Measurements from ENCODE around the gene MILR1. TPM values are rescaled to one million over a fixed set of nuclear protein-coding genes. Genes with fewer than 3 reads are reported as not detected.

The MILR1 gene
- polyA plus RNA-seq (2011; rRNA removed) (12.2 and 12.8 TPM in 2 replicates), polyA plus RNA-seq (2017; fragmentation: RNase III; extraction: RNeasy Plus Mini Kit Qiagen cat#74134 plus additional on column Dnase treatment) (1.6 to 3.0 TPM (median 2.3 TPM) in 3 replicates), polyA minus RNA-seq (2011; rRNA and poly(A)+ RNA removed) (8.4 and 10.9 TPM in 2 replicates)
- polyA plus RNA-seq (2012; cell fraction: cytosol; rRNA removed): 1.3 TPM in 2 replicates
- 0.41 and 1.1 TPM in 2 replicates for polyA plus RNA-seq (2012; cell fraction: nucleus; rRNA removed)

DNA sequence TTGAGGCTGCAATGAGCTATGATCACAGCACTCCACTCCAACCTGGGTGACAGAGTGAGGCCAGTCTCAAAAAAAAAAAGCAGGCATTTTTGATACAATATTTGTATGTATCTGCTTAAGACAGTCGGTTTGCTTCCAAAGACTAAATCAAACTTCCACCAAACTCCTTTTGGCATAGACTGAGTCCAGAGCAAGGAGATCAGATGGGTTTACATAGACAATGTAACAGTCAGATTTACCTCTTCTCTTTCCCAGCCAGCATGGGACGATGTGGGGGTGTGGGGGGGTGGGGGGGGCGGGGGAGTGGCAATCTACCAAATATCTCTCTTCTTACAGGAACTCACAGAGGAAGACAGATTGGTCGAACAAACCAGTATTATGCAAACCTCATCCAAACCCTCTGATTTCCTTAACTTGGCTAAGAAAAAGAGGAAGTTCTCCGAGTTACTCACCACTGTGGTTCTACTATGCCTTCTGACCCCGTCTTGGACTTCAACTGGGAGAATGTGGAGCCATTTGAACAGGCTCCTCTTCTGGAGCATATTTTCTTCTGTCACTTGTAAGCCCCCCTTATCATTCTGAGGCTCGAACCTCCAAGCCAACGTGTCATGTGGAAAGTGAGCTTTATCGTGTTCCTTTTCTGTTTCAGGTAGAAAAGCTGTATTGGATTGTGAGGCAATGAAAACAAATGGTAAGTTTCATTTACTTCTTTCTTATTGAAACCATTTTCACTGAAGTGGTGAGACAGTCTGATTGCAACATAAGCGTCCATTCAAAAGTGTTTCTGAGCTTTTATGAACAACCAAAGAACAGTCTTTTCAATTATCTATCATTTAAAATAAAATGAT is at the start of gene MILR1:
Gene MILR1 (plus strand): TSS at position 451 of the 848 bp plus-strand sequence. CDS start 54 bp downstream, at position 505.
- no peaks in the 10 kb centered on the region for H3K9me3 ChIP-seq
- TF ChIP-seq RNF2 (IDR thresholded peaks at IDR 0.05; ENCODE audit: borderline replicate concordance, low read depth): no peak
- peak; percentile 41; the same call in 1 of the 2 replicates for TF ChIP-seq FOSL2 (IDR thresholded peaks at IDR 0.05)
- peak; percentile 78 for TF ChIP-seq FOSL2 (CRISPR knock-in tag; IDR thresholded peaks at IDR 0.05)
- TF ChIP-seq CEBPB (IDR thresholded peaks at IDR 0.05): peak; percentile 22 to 31; a peak in 1 of 4 replicates
- DNase-seq (ENCODE audit: low read depth in 1 of 2, low spot score in 1 of 2): peak; percentile 56 to 75
- peak; percentile 91 to 96 for ATAC-seq
- no peak within 1 kb of the TSS for H3K4me3 ChIP-seq
- peaks cover 17% of the 10 kb centered on the region for H3K4me1 ChIP-seq
- CTCF ChIA-PET: interaction anchor here (0.6 to 7.6 kb wide), 8 partner anchors 11 to 691 kb away, joined by 3 to 54 read pairs (median 4); no protein-coding TSS in a partner anchor
- POLR2A ChIA-PET: interaction anchor here (1.0 kb wide), 1 partner anchor 57 kb away, joined by 3 read pairs; the partner anchor contains the start of genes CEP95 and DDX5
- peak within 1 kb of the TSS; percentile 12 to 66 for H3K27ac ChIP-seq
- no peak for FAIRE-seq
- H3K4me2 ChIP-seq: peak within 1 kb of the TSS; percentile 48
- WGBS (ENCODE audit: missing lambda C conversion rate): 35% methylated on average over 10 of the region's 10 CpGs

GRCh38 chr17:64399767-64400156 is 49.2 kb upstream of the MILR1 start:
- no peak for ATAC-seq
- H3K27ac ChIP-seq: no peak overlapping the region
- WGBS (ENCODE audit: missing lambda C conversion rate): 90% methylated on average over 1 of the region's 1 CpG
- no peak for FAIRE-seq
- peaks cover 15% of the 10 kb centered on the region for H3K4me1 ChIP-seq
- ChIA-PET POLR2A (interaction anchor here (1.1 kb wide), 1 partner anchor 106 kb away, joined by 4 read pairs; no protein-coding TSS in a partner anchor), CTCF (interaction anchor here (1.2 to 3.3 kb wide), 4 partner anchors 13 to 78 kb away, joined by 4 to 17 read pairs (median 9); no protein-coding TSS in a partner anchor)
- H3K4me2 ChIP-seq: no peak overlapping the region
- TF ChIP-seq, protein P1, sequence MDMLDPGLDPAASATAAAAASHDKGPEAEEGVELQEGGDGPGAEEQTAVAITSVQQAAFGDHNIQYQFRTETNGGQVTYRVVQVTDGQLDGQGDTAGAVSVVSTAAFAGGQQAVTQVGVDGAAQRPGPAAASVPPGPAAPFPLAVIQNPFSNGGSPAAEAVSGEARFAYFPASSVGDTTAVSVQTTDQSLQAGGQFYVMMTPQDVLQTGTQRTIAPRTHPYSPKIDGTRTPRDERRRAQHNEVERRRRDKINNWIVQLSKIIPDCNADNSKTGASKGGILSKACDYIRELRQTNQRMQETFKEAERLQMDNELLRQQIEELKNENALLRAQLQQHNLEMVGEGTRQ (IDR thresholded peaks at IDR 0.05): no peak
- TF ChIP-seq, protein P2, sequence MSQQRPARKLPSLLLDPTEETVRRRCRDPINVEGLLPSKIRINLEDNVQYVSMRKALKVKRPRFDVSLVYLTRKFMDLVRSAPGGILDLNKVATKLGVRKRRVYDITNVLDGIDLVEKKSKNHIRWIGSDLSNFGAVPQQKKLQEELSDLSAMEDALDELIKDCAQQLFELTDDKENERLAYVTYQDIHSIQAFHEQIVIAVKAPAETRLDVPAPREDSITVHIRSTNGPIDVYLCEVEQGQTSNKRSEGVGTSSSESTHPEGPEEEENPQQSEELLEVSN (IDR thresholded peaks at IDR 0.05; ENCODE audit: borderline replicate concordance, low read depth): no peak
- TF ChIP-seq, protein P3, sequence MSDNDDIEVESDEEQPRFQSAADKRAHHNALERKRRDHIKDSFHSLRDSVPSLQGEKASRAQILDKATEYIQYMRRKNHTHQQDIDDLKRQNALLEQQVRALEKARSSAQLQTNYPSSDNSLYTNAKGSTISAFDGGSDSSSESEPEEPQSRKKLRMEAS (IDR thresholded peaks at IDR 0.05): no peak
- TF ChIP-seq MAFK (IDR thresholded peaks at IDR 0.05; ENCODE audit: partially characterized antibody): no peak
- no peaks in the 10 kb centered on the region for H3K9me3 ChIP-seq
- H3K4me3 ChIP-seq: no peak overlapping the region
- DNase-seq (ENCODE audit: low read depth in 1 of 2, low spot score in 1 of 2): no peak

DNA sequence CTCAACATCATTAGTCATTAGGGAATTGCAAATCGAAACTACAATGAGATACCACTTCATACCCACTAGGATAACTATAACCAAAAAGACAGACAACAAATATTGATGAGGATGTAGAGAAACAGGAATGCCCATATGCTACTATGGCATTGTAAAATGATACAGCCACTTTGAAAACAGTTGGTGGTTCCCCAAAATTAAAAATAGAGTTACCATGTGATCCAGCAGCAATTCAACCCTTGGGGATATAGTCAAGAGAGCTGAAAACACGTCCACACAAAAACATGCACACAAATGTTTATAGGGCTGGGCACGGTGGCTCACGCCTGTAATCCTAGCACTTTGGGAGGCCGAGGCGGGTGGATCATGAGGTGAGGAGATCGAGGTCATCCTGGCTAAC is 48.3 kb upstream of the MILR1 start:
- DNase-seq (ENCODE audit: low read depth in 1 of 2, low spot score in 1 of 2) (no peak), FAIRE-seq (no peak), ATAC-seq (no peak)
- Histone ChIP-seq H3K4me2 (no peak overlapping the region), H3K4me1 (peaks cover 14% of the 10 kb centered on the region), H3K4me3 (no peak overlapping the region), H3K9me3 (no peaks in the 10 kb centered on the region), H3K27ac (no peak overlapping the region)
- WGBS (ENCODE audit: missing lambda C conversion rate): 72% methylated on average over 7 of the region's 7 CpGs
- ChIA-PET CTCF (interaction anchor here (0.6 to 4.9 kb wide), 3 partner anchors 19 to 90 kb away, joined by 3 to 31 read pairs (median 17); no protein-coding TSS in a partner anchor), POLR2A (no interaction called here)
- no peak for TF ChIP-seq MAFK (IDR thresholded peaks at IDR 0.05; ENCODE audit: partially characterized antibody)
- no peak for TF ChIP-seq RARB (CRISPR knock-in tag; IDR thresholded peaks at IDR 0.05)
- no peak for TF ChIP-seq PBX3 (IDR thresholded peaks at IDR 0.05)
- no peak for TF ChIP-seq KDM5A (IDR thresholded peaks at IDR 0.05)
- TF ChIP-seq HOXA7 (CRISPR knock-in tag; IDR thresholded peaks at IDR 0.05): no peak
- TF ChIP-seq, protein P1 (IDR thresholded peaks at IDR 0.05): no peak
- no peak for TF ChIP-seq JUNB (IDR thresholded peaks at IDR 0.05)
- no peak for TF ChIP-seq BHLHE40 (IDR thresholded peaks at IDR 0.05; ENCODE audit: low read depth, low read length)
- TF ChIP-seq FOXS1 (CRISPR knock-in tag; IDR thresholded peaks at IDR 0.05): no peak
- no peak for TF ChIP-seq REST (IDR thresholded peaks at IDR 0.05)
- TF ChIP-seq, protein P3 (IDR thresholded peaks at IDR 0.05): no peak
- TF ChIP-seq, protein P4, sequence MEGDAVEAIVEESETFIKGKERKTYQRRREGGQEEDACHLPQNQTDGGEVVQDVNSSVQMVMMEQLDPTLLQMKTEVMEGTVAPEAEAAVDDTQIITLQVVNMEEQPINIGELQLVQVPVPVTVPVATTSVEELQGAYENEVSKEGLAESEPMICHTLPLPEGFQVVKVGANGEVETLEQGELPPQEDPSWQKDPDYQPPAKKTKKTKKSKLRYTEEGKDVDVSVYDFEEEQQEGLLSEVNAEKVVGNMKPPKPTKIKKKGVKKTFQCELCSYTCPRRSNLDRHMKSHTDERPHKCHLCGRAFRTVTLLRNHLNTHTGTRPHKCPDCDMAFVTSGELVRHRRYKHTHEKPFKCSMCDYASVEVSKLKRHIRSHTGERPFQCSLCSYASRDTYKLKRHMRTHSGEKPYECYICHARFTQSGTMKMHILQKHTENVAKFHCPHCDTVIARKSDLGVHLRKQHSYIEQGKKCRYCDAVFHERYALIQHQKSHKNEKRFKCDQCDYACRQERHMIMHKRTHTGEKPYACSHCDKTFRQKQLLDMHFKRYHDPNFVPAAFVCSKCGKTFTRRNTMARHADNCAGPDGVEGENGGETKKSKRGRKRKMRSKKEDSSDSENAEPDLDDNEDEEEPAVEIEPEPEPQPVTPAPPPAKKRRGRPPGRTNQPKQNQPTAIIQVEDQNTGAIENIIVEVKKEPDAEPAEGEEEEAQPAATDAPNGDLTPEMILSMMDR (IDR thresholded peaks at IDR 0.05): no peak
- TF ChIP-seq ZNF302 (CRISPR knock-in tag; IDR thresholded peaks at IDR 0.05): no peak

Measured in A549 (cell line).